ENCODE data around the gene SCUBE2. TPM values are rescaled to one million over a fixed set of nuclear protein-coding genes. Genes with fewer than 3 reads are reported as not detected.

SCUBE2 gene
- total RNA-seq, result 1.2 and 1.4 TPM in 2 replicates
- long read RNA-seq, result 0 reads

GRCh38 chr11:9091044-9091922 is at the start of gene SCUBE2:
TSS of gene SCUBE2 (minus strand) at chr11:9091599. CDS start at chr11:9091528, 71 bp downstream.
- Mint-ChIP-seq H3K4me1 (ENCODE audit: low read depth) (peaks cover 5% of the 10 kb centered on the region), H3K9me3 (ENCODE audit: low read depth) (no peaks in the 10 kb centered on the region), H3K4me3 (ENCODE audit: low read depth) (peak within 1 kb of the TSS; percentile 68), H3K27me3 (peaks cover 68% of the 10 kb centered on the region), H3K36me3 (ENCODE audit: insufficient read depth) (no peaks in the 10 kb centered on the region), H3K27ac (no peak within 1 kb of the TSS)
- TF ChIP-seq CTCF (IDR thresholded peaks at IDR 0.05; ENCODE audit: unreplicated experiment), result no peak
- no peak for DNase-seq (ENCODE audit: low spot score, unreplicated experiment)

DNA sequence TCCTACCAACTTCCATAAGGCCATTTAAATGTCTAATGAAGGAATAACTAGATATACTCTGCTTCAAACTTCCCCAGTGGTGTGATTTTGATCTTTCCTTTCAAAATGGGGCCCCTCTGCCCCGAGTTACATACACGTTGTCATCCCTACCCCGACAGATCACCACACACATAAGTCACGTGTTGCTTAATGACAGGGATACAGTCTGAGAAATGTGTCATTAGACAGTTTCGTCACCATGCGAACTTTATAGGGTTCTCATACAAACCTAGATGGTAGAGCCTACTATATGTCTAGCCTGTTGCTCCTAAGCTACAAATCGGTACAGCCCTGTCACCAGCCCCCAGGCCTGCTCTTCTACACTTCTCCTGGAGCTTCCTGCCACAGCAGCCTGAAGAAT is 49.8 kb upstream of the SCUBE2 start:
- no peak overlapping the region for H3K27ac Mint-ChIP-seq
- H3K4me3 Mint-ChIP-seq (ENCODE audit: low read depth), result no peak overlapping the region
- peaks cover 2% of the 10 kb centered on the region for H3K4me1 Mint-ChIP-seq (ENCODE audit: low read depth)
- H3K36me3 Mint-ChIP-seq (ENCODE audit: insufficient read depth), result peaks cover 13% of the 10 kb centered on the region
- H3K27me3 Mint-ChIP-seq, result no peaks in the 10 kb centered on the region
- no peak for TF ChIP-seq CTCF (IDR thresholded peaks at IDR 0.05; ENCODE audit: unreplicated experiment)
- no peak for DNase-seq (ENCODE audit: low spot score, unreplicated experiment)
- no peaks in the 10 kb centered on the region for H3K9me3 Mint-ChIP-seq (ENCODE audit: low read depth)

DNA sequence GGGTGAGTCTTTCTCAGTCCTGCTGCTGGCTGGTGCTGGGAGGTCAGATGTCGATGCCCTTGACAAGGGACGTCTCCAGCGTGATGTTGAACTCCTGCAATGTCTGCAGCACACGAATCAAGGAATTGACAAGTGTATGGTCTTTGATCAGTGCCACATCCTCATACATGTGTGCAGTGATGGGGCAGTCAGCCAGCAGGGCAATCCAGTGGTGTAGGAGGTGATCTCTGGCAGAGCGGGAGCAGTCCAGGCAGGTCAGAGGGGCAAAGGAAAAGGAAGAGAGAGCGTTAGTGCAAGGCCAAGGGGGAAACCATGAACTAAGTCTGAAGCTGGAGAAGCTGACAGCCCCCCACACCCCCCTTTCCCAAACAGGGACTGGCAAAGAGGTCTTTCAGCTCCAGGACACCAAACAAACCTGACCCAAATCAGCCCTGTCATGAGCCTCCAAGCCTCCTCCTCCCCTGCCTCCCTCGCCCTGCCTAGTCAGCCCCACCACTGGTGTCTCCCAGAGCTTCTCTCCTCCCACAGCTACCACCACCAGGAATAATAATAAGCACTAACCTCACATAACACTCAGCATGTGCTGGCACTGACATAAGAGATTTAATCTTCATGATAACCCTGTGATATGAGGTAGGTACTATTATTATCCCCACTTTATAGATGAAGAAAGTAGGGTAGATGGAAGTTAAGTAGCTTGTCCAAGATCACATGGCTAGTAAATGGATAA is 48.4 kb upstream of the SCUBE2 start:
- Mint-ChIP-seq H3K9me3 (ENCODE audit: low read depth) (no peaks in the 10 kb centered on the region), H3K36me3 (ENCODE audit: insufficient read depth) (peaks cover 14% of the 10 kb centered on the region), H3K4me3 (ENCODE audit: low read depth) (no peak overlapping the region), H3K27ac (no peak overlapping the region), H3K27me3 (no peaks in the 10 kb centered on the region), H3K4me1 (ENCODE audit: low read depth) (peaks cover 2% of the 10 kb centered on the region)
- DNase-seq (ENCODE audit: low spot score, unreplicated experiment), result no peak
- no peak for TF ChIP-seq CTCF (IDR thresholded peaks at IDR 0.05; ENCODE audit: unreplicated experiment)

DNA sequence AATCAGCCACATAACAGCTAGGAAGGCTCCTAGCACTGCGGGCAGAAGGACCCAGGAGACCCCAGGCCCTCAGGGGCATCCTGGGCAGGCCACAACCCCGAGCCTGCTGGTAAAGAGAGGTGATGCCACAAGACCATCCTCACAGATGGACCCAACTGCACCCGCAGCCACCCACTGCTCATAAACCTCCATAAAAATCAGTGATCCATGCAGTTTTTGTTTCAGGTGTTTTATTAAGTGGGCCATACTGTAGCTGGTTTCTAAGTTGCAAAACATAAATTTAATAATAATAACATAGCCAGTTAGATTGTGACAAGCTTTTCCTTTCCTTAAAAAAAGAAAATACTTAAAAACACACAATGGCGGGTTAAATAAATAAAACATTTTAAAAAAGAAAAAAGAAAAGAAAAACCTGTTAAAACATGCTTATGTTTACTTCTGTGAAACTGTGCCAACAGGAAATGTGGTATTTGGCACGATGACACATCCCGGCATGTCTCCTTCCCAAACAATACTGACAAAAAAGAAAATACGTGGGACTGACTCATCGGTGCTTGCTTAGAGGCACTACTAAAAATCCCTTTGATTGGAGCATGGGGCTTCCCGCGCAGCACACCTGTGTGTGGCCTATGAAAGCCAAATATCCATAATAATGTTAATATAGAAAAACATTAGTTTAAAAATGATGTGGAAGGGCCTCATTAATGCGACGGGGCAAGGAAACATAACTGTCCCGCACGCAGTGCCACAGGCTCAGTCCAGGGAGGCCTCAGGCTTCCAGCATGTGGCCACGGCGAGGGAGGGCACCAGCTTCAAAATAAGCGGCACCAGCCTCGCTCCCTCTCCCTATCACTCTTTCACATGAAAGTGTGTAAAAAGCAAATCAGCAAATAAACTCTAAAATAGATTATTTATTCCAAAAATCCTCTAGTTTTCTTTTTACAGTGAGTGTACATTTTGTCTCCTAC is 47.5 kb upstream of the SCUBE2 start:
- Mint-ChIP-seq H3K4me3 (ENCODE audit: low read depth) (no peak overlapping the region), H3K27ac (no peak overlapping the region), H3K4me1 (ENCODE audit: low read depth) (peaks cover 2% of the 10 kb centered on the region), H3K36me3 (ENCODE audit: insufficient read depth) (peaks cover 14% of the 10 kb centered on the region), H3K27me3 (no peaks in the 10 kb centered on the region), H3K9me3 (ENCODE audit: low read depth) (no peaks in the 10 kb centered on the region)
- no peak for TF ChIP-seq CTCF (IDR thresholded peaks at IDR 0.05; ENCODE audit: unreplicated experiment)
- no peak for DNase-seq (ENCODE audit: low spot score, unreplicated experiment)

DNA sequence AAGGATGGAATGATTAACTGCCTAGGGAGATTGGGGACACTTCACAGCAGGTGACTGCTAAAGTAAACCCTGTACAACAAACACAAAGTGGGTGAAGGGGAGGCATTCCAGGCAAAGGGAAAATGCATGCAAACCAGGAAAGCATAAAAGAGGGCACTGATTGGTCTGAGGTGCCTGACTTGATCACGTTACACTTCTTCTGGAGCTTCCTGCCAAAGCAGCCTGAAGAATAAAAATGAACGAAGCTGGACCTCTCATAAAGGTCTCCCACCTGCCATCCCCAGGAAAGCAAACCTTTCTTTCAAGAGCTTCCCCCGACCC is 46.7 kb upstream of the SCUBE2 start:
- H3K4me1 Mint-ChIP-seq (ENCODE audit: low read depth), result peaks cover 2% of the 10 kb centered on the region
- H3K27ac Mint-ChIP-seq, result no peak overlapping the region
- no peaks in the 10 kb centered on the region for H3K27me3 Mint-ChIP-seq
- H3K4me3 Mint-ChIP-seq (ENCODE audit: low read depth), result no peak overlapping the region
- no peak for DNase-seq (ENCODE audit: low spot score, unreplicated experiment)
- H3K36me3 Mint-ChIP-seq (ENCODE audit: insufficient read depth), result peaks cover 14% of the 10 kb centered on the region
- no peaks in the 10 kb centered on the region for H3K9me3 Mint-ChIP-seq (ENCODE audit: low read depth)
- no peak for TF ChIP-seq CTCF (IDR thresholded peaks at IDR 0.05; ENCODE audit: unreplicated experiment)

Data from progenitor cell of endocrine pancreas (in vitro differentiated cells).